GM12878 (cell line): ENCODE measurements around the gene FAF1. TPM values are rescaled to one million over a fixed set of nuclear protein-coding genes. Genes with fewer than 3 reads are reported as not detected.

Source experiments
- ATAC-seq: fragments of 200-7000 bp; cut with Tn5 transposase; 3 replicates; pipeline ENCODE4 v1.9.1; 2020; ENCODE audit warnings: mild to moderate bottlenecking, moderate library complexity
- BruUV-seq: library from RNA; stranded (reverse); fragments of 400-500 nt; replicated peaks from 2 replicates; lab custom pipeline; 2021; lab: Mats Ljungman, UMichigan
- CTCF ChIA-PET: fragments of 300-600 bp; sonication (Branson Sonifier 250); formaldehyde crosslinking; extraction: SDS; loops from one replicate; lab custom pipeline; 2021; ENCODE audit warnings: inconsistent platforms; lab: Yijun Ruan, JAX
- POLR2A ChIA-PET: fragments of 350-600 bp; formaldehyde crosslinking; extraction: SDS; loops from one replicate; lab custom pipeline; 2021; ENCODE audit warnings: inconsistent platforms; lab: Charles Lee
- RAD21 ChIA-PET: fragments of 300-600 bp; sonication (Branson Sonifier 250); formaldehyde crosslinking; loops from one replicate; lab custom pipeline; 2023; ENCODE audit warnings: antibody characterized with exemption; ENCODE audit not compliant: unreplicated experiment; lab: Charles Lee
- SMC1A ChIA-PET: fragments of 300-600 bp; sonication (Branson Sonifier 250); formaldehyde crosslinking; loops from one replicate; lab custom pipeline; 2023; ENCODE audit not compliant: unreplicated experiment, uncharacterized antibody; lab: Charles Lee
- DNase-seq: peaks from one replicate; pipeline ENCODE4 v3.0.0-alpha.2; 2011; ENCODE audit warnings: low read depth, low spot score
- FAIRE-seq: peaks from 3 replicates; lab custom pipeline; 2011; peaks lifted over from hg19 to GRCh38; lab: Jason Lieb, UNC
- H2AFZ ChIP-seq: 2 replicates; pipeline ENCODE4 v1.6.0; 2011; ENCODE audit warnings: low read depth, low read length, control low read depth; ENCODE audit not compliant: control insufficient read depth
- H3K27ac ChIP-seq: 2 replicates; pipeline ENCODE4 v1.5.1; 2011; ENCODE audit warnings: control low read depth; ENCODE audit not compliant: control insufficient read depth, insufficient read depth
- H3K27me3 ChIP-seq, 2 experiments: replicated peaks in 1 of 2; 2 replicates each; pipeline versions ENCODE4 v1.6.0 to v1.6.1; 2011; ENCODE audit warnings: low read length in 1 of 2; ENCODE audit not compliant: control insufficient read depth in 2 of 2, insufficient read depth in 2 of 2
- H3K36me3 ChIP-seq, 2 experiments: 2 replicates each; pipeline ENCODE4 v1.5.1; 2011; ENCODE audit warnings: low read length in 1 of 2; ENCODE audit not compliant: control insufficient read depth in 2 of 2, insufficient read depth in 2 of 2
- H3K4me1 ChIP-seq: 2 replicates; pipeline ENCODE4 v1.6.1; 2011; ENCODE audit warnings: mild to moderate bottlenecking, low read length, moderate library complexity, mixed read lengths; ENCODE audit not compliant: control insufficient read depth, insufficient read depth
- H3K4me2 ChIP-seq: 2 replicates; pipeline ENCODE4 v1.6.0; 2011; ENCODE audit warnings: control low read depth; ENCODE audit not compliant: control insufficient read depth, insufficient read depth
- H3K4me3 ChIP-seq: fragments of 200-600 bp; sonication (generic); 2 replicates; pipeline ENCODE4 v1.5.1; 2016
- H3K79me2 ChIP-seq: 2 replicates; pipeline ENCODE4 v1.6.0; 2011; ENCODE audit warnings: low read length; ENCODE audit not compliant: control insufficient read depth, insufficient read depth
- H3K9ac ChIP-seq: 2 replicates; pipeline ENCODE4 v1.8.0; 2011; ENCODE audit warnings: low read length, control low read depth, mixed read lengths; ENCODE audit not compliant: control insufficient read depth, insufficient read depth
- H3K9me3 ChIP-seq: replicated peaks from 3 replicates; pipeline ENCODE4 v1.5.1; 2011; ENCODE audit warnings: mild to moderate bottlenecking, low read length; ENCODE audit not compliant: control insufficient read depth, insufficient read depth
- H4K20me1 ChIP-seq: 2 replicates; pipeline ENCODE4 v1.6.0; 2011; ENCODE audit not compliant: control insufficient read depth, insufficient read depth
- ATF2 ChIP-seq: IDR thresholded peaks from 2 replicates; pipeline ENCODE4 v1.6.1; 2012; ENCODE audit warnings: low read length, inconsistent platforms
- BRCA1 ChIP-seq: IDR thresholded peaks from 2 replicates; pipeline ENCODE4 v1.6.1; 2011; ENCODE audit warnings: low read depth, low read length, improper control_type of control experiment
- CBFB ChIP-seq: IDR thresholded peaks from 2 replicates; pipeline ENCODE4 v1.6.1; 2016; ENCODE audit warnings: antibody characterized with exemption, low read depth
- FOXK2 ChIP-seq: fragments of 450-650 bp; IDR thresholded peaks from 2 replicates; pipeline ENCODE4 v1.6.1; 2017; ENCODE audit warnings: mild to moderate bottlenecking, moderate library complexity
- NFXL1 ChIP-seq: fragments of 450-650 bp; IDR thresholded peaks from 2 replicates; pipeline ENCODE4 v1.6.1; 2017; ENCODE audit warnings: antibody characterized with exemption, mild to moderate bottlenecking, borderline replicate concordance
- NR2C2 ChIP-seq: IDR thresholded peaks from 2 replicates; pipeline ENCODE4 v1.6.1; 2011; ENCODE audit warnings: borderline replicate concordance, low read depth; ENCODE audit not compliant: control insufficient read depth, insufficient read length
- STAT1 ChIP-seq: fragments of 450-650 bp; conservative IDR thresholded peaks from 2 replicates; pipeline ENCODE4 v1.6.1; 2014; ENCODE audit warnings: antibody characterized with exemption, mild to moderate bottlenecking
- WGBS: methylation state at CpG from one replicate; pipeline ENCODE4 v1.1.6; 2016; ENCODE audit warnings: low lambda C conversion rate; ENCODE audit not compliant: insufficient replicate concordance, insufficient coverage; ENCODE audit errors: missing lambda C conversion rate; 5-methylcytosine and 5-hydroxymethylcytosine counted together
- in situ Hi-C: fragments of 300-500 bp; cut with MboI; formaldehyde crosslinking; loops from 9 replicates; pipeline ENCODE4 v1.14.3; 2018; ENCODE audit warnings: mixed read lengths
- intact Hi-C: fragments of 100-400 bp; cut with micrococcal nuclease; formaldehyde crosslinking; loops from one replicate; pipeline ENCODE4 v1.14.2; 2022; ENCODE audit not compliant: unreplicated experiment
- polyA plus RNA-seq, 11 experiments: library from polyadenylated mRNA; depleted of rRNA in 4 of 11; unstranded in 6 of 11; stranded (reverse) in 5 of 11; fragments of >200 nt; fragmentation: Nextera tagmentation in 4 of 11; fragmentation: Illumina TruSeq in 1 of 11; extraction: Ambion mirVana in 4 of 11; extraction: Trizol in 1 of 11; gene quantifications; 1 replicate in 1 of 11; 2 replicates in 10 of 11; pipeline versions ENCODE4 v1.2.1 to v1.2.3, GENCODE V29; 2011 to 2016; ENCODE audit warnings: inconsistent platforms in 2 of 11, missing spikeins in 2 of 11, low read depth in 1 of 11
- total RNA-seq, 4 experiments: library from RNA; depleted of rRNA in 3 of 4; stranded (reverse); fragments of >200 nt in 3 of 4; fragmentation: Illumina TruSeq in 1 of 4; extraction: Trizol in 1 of 4; gene quantifications; 2 replicates each; pipeline versions ENCODE4 v1.2.1 to v1.2.3, GENCODE V29; 2013 to 2021
- TF ChIP-seq, protein P1 (sequence below): fragments of 450-650 bp; formaldehyde crosslinking; IDR thresholded peaks from 2 replicates; pipeline ENCODE4 v1.5.0; 2022; ENCODE audit warnings: mild to moderate bottlenecking, missing genetic modification characterization
- TF ChIP-seq, protein P2 (sequence below): IDR thresholded peaks from 2 replicates; pipeline ENCODE4 v1.6.1; 2011; ENCODE audit warnings: borderline replicate concordance, low read depth, mild to moderate bottlenecking, moderate library complexity, mixed read lengths, low read length; ENCODE audit not compliant: insufficient read depth; ENCODE audit errors: extremely low read length
- TF ChIP-seq, protein P3 (sequence below): fragments of 450-650 bp; IDR thresholded peaks from 2 replicates; pipeline ENCODE4 v1.6.1; 2016; ENCODE audit warnings: mild to moderate bottlenecking

FAF1 gene
- total and polyA plus RNA-seq, 10 of the 15 experiments (the other 5 are each of a cell fraction or from before 2014, with no cell fraction given) = 8.6 to 54.5 (median 23.7) TPM

GRCh38 chr1:50851466-50851865 lies 108.6 kb downstream of the FAF1 start (continued):
- TF ChIP-seq STAT1 (no peak), FOXK2 (no peak), NR2C2 (no peak), NFXL1 (no peak)
- TF ChIP-seq, protein P1, sequence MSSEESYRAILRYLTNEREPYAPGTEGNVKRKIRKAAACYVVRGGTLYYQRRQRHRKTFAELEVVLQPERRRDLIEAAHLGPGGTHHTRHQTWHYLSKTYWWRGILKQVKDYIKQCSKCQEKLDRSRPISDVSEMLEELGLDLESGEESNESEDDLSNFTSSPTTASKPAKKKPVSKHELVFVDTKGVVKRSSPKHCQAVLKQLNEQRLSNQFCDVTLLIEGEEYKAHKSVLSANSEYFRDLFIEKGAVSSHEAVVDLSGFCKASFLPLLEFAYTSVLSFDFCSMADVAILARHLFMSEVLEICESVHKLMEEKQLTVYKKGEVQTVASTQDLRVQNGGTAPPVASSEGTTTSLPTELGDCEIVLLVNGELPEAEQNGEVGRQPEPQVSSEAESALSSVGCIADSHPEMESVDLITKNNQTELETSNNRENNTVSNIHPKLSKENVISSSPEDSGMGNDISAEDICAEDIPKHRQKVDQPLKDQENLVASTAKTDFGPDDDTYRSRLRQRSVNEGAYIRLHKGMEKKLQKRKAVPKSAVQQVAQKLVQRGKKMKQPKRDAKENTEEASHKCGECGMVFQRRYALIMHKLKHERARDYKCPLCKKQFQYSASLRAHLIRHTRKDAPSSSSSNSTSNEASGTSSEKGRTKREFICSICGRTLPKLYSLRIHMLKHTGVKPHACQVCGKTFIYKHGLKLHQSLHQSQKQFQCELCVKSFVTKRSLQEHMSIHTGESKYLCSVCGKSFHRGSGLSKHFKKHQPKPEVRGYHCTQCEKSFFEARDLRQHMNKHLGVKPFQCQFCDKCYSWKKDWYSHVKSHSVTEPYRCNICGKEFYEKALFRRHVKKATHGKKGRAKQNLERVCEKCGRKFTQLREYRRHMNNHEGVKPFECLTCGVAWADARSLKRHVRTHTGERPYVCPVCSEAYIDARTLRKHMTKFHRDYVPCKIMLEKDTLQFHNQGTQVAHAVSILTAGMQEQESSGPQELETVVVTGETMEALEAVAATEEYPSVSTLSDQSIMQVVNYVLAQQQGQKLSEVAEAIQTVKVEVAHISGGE (CRISPR knock-in tag) = no peak
- TF ChIP-seq, protein P2, sequence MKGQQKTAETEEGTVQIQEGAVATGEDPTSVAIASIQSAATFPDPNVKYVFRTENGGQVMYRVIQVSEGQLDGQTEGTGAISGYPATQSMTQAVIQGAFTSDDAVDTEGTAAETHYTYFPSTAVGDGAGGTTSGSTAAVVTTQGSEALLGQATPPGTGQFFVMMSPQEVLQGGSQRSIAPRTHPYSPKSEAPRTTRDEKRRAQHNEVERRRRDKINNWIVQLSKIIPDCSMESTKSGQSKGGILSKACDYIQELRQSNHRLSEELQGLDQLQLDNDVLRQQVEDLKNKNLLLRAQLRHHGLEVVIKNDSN = no peak

GRCh38 chr1:50851034-50851433 lies 109.0 kb downstream of the FAF1 start:
- in situ Hi-C loops = no loop called here
- ChIA-PET POLR2A (no interaction called here), RAD21 (interaction anchor here (0.9 kb wide), 1 partner anchor 22 kb away, joined by 3 read pairs; no protein-coding TSS in a partner anchor), CTCF (interaction anchor here (0.6 to 3.6 kb wide), 3 partner anchors 22 to 102 kb away, joined by 3 to 15 read pairs (median 4); no protein-coding TSS in a partner anchor), SMC1A (no interaction called here)
- TF ChIP-seq BRCA1 (no peak), ATF2 (no peak), CBFB (no peak)
- TF ChIP-seq, protein P3, sequence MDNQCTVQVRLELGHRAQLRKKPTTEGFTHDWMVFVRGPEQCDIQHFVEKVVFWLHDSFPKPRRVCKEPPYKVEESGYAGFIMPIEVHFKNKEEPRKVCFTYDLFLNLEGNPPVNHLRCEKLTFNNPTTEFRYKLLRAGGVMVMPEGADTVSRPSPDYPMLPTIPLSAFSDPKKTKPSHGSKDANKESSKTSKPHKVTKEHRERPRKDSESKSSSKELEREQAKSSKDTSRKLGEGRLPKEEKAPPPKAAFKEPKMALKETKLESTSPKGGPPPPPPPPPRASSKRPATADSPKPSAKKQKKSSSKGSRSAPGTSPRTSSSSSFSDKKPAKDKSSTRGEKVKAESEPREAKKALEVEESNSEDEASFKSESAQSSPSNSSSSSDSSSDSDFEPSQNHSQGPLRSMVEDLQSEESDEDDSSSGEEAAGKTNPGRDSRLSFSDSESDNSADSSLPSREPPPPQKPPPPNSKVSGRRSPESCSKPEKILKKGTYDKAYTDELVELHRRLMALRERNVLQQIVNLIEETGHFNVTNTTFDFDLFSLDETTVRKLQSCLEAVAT = no peak
- no peaks in the 10 kb centered on the region; a peak in 2 of 4 replicates for H3K36me3 ChIP-seq
- no peaks in the 10 kb centered on the region for H4K20me1 ChIP-seq
- H3K79me2 ChIP-seq = peaks cover 2% of the 10 kb centered on the region; the same call in 1 of the 2 replicates
- DNase-seq (no peak), ATAC-seq (no peak), FAIRE-seq (no peak)
- H3K9me3 ChIP-seq = peaks cover 3% of the 10 kb centered on the region
- H3K4me3 ChIP-seq = no peak overlapping the region
- no peak overlapping the region for H3K4me2 ChIP-seq
- intact Hi-C loops = no loop called here
- H3K4me1 ChIP-seq = no peaks in the 10 kb centered on the region
- no peak overlapping the region for H3K27ac ChIP-seq
- no peak overlapping the region for H2AFZ ChIP-seq
- no peak overlapping the region for H3K9ac ChIP-seq
- no peaks in the 10 kb centered on the region for H3K27me3 ChIP-seq
- WGBS = 100% methylated on average over 7 of the region's 7 CpGs
- no TSS peak for BruUV-seq
